ENCODE results near the gene ATXN7L1. TPM values are rescaled to one million over a fixed set of nuclear protein-coding genes. Genes with fewer than 3 reads are reported as not detected.

Gene ATXN7L1
- total and polyA plus RNA-seq, 8 donors, result 2.3 to 9.3 (median 5.0) TPM

GRCh38 chr7:105830405-105831301, 45.7 kb downstream of the ATXN7L1 start:
- no peaks in the 10 kb centered on the region for H3K27me3 ChIP-seq
- intact Hi-C loops (cut with DNase I), result no loop called here
- WGBS, 2 donors, result 68 to 82% methylated on average over 6 of the region's 6 CpGs
- no peaks in the 10 kb centered on the region for H3K9me3 ChIP-seq
- ATAC-seq (peak in 3 of 4 donors; percentile 14 to 64 (median 25)), FAIRE-seq (no peak), DNase-seq (no peak)
- peaks cover 0 to 22% (median 11%) of the 10 kb centered on the region in 3 donors for H3K4me1 ChIP-seq
- H3K36me3 ChIP-seq, result no peaks in the 10 kb centered on the region
- TF ChIP-seq CTCF (IDR thresholded peaks at IDR 0.05), result no peak
- no peak overlapping the region for H3K27ac ChIP-seq
- no peak overlapping the region for H3K4me3 ChIP-seq

- Histone ChIP-seq H3K27me3 (no peaks in the 10 kb centered on the region), H3K4me3 (no peak overlapping the region), H3K36me3 (no peaks in the 10 kb centered on the region), H3K4me1 (peaks cover 0 to 22% (median 11%) of the 10 kb centered on the region in 3 donors), H3K9me3 (no peaks in the 10 kb centered on the region), H3K27ac (no peak overlapping the region)
- intact Hi-C loops (cut with DNase I), result no loop called here
- TF ChIP-seq CTCF (IDR thresholded peaks at IDR 0.05), result no peak
- WGBS, 2 donors, result 77 to 80% methylated on average over 5 of the region's 5 CpGs
- ATAC-seq, result no peak
- DNase-seq, result no peak
- no peak for FAIRE-seq
Observed at GRCh38 chr7:105829681-105830322, 46.6 kb downstream of the ATXN7L1 start.

GRCh38 chr7:105828141-105828540, 48.3 kb downstream of the ATXN7L1 start:
- intact Hi-C loops (cut with DNase I), result no loop called here
- DNase-seq, result no peak
- ATAC-seq, result no peak
- Histone ChIP-seq H3K27me3 (no peaks in the 10 kb centered on the region), H3K4me3 (no peak overlapping the region), H3K27ac (no peak overlapping the region), H3K9me3 (no peaks in the 10 kb centered on the region), H3K4me1 (peaks cover 0 to 22% (median 11%) of the 10 kb centered on the region in 3 donors), H3K36me3 (no peaks in the 10 kb centered on the region)
- TF ChIP-seq CTCF (IDR thresholded peaks at IDR 0.05), result no peak
- no peak for FAIRE-seq
- WGBS, 2 donors, result 93 to 97% methylated on average over 2 of the region's 2 CpGs

GRCh38 chr7:105827151-105827875, 49.1 kb downstream of the ATXN7L1 start:
- Histone ChIP-seq H3K27ac (no peak overlapping the region), H3K4me3 (no peak overlapping the region), H3K27me3 (no peaks in the 10 kb centered on the region), H3K4me1 (peaks cover 0 to 22% (median 11%) of the 10 kb centered on the region in 3 donors), H3K36me3 (no peaks in the 10 kb centered on the region), H3K9me3 (no peaks in the 10 kb centered on the region)
- DNase-seq, result no peak
- no peak for ATAC-seq
- intact Hi-C loops (cut with DNase I), result no loop called here
- TF ChIP-seq CTCF (IDR thresholded peaks at IDR 0.05), result no peak
- FAIRE-seq, result no peak
- 95 to 97% methylated on average over 7 of the region's 7 CpGs for WGBS, 2 donors
